Naive thymus-derived CD8-positive, alpha-beta T cell (primary cell): ENCODE results near the gene AGAP9. TPM values are rescaled to one million over a fixed set of nuclear protein-coding genes. Genes with fewer than 3 reads are reported as not detected.
"Not testable (repeated sequence)": the region's sequence is repeated elsewhere in the genome, so short reads cannot be mapped to it uniquely, and the experiment has no call there.

Experiments
- ATAC-seq, 2 donors: fragments of 150-1000 bp; cut with Tn5 transposase in 1 of 2; sonication (Bioruptor Pico), chemical (Tn5 transposase) in 1 of 2; 1 replicate in 1 of 2; 2 replicates in 1 of 2; pipeline ENCODE4 v1.10.0; 2021; ENCODE audit warnings: mild to moderate bottlenecking in 2 of 2, moderate library complexity in 2 of 2
- POLR2A ChIA-PET: fragments of 350-600 bp; sonication (Branson Sonifier 250); formaldehyde crosslinking; loops from one replicate; lab custom pipeline; 2021; ENCODE audit warnings: antibody characterized with exemption; lab: Charles Lee
- DNase-seq, 10 donors: peaks; one replicate each; pipeline versions ENCODE4 v3.0.0 to v3.0.0-alpha.2; 2020 to 2022
- H3K27ac Mint-ChIP-seq, 10 donors: one replicate each; pipeline ENCODE4 v1.8.0; 2020 to 2022; ENCODE audit warnings: mild to moderate bottlenecking in 10 of 10, mixed read lengths in 10 of 10, moderate library complexity in 4 of 10, inconsistent platforms in 1 of 10
- H3K27me3 Mint-ChIP-seq, 5 donors: one replicate each; pipeline ENCODE4 v1.8.0; 2021 to 2022; ENCODE audit warnings: mixed read lengths in 5 of 5
- H3K36me3 Mint-ChIP-seq, 3 donors: one replicate each; pipeline ENCODE4 v1.8.0; 2020 to 2022; ENCODE audit warnings: mixed read lengths in 3 of 3, mild to moderate bottlenecking in 2 of 3, inconsistent platforms in 1 of 3
- H3K4me1 Mint-ChIP-seq, 4 donors: one replicate each; pipeline ENCODE4 v1.8.0; 2021 to 2022; ENCODE audit warnings: mixed read lengths in 4 of 4
- H3K4me3 Mint-ChIP-seq, 10 donors: one replicate each; pipeline ENCODE4 v1.8.0; 2020 to 2022; ENCODE audit warnings: mild to moderate bottlenecking in 10 of 10, mixed read lengths in 10 of 10, moderate library complexity in 6 of 10, inconsistent platforms in 1 of 10
- H3K9me3 Mint-ChIP-seq, 9 donors: one replicate each; pipeline ENCODE4 v1.8.0; 2020 to 2022; ENCODE audit warnings: mixed read lengths in 9 of 9, mild to moderate bottlenecking in 3 of 9, inconsistent platforms in 1 of 9, moderate library complexity in 1 of 9
- polyA plus RNA-seq, 3 donors: library from polyadenylated mRNA; unstranded; fragments of 300-500 nt; fragmentation: Illumina TruSeq; gene quantifications; one replicate each; pipeline ENCODE4 v1.2.3, GENCODE V29; 2021
- total RNA-seq, 8 experiments: library from RNA in 2 of 8; stranded (reverse) in 2 of 8; gene quantifications; one replicate each; pipeline ENCODE4 v1.2.3 and lab custom pipeline; 2021 to 2026

Gene AGAP9
- 10 to 100 TPM in 1 of 2 experiments, 1 to 10 TPM in 1; 9.0 to 10.1 TPM for total RNA-seq
- under 1 TPM; 0.09 to 0.31 (median 0.17) TPM for polyA plus RNA-seq
- 1.5 to 8.9 (median 6.3) reads per million in 6 experiments for total RNA-seq (lab: John Stamatoyannopoulos, UW)

GRCh38 chr10:47523475-47523874, at the start of gene AGAP9:
Gene AGAP9, minus strand, starts transcription at chr10:47523638. Its CDS starts 112 bp downstream, at chr10:47523526.
- H3K27me3 Mint-ChIP-seq, H3K27ac Mint-ChIP-seq, DNase-seq, POLR2A ChIA-PET, H3K9me3 Mint-ChIP-seq, H3K4me3 Mint-ChIP-seq, ATAC-seq, H3K4me1 Mint-ChIP-seq: not testable (repeated sequence)
- peaks cover 0 to 15% (median 0%) of the 10 kb centered on the region in 3 donors for H3K36me3 Mint-ChIP-seq

GRCh38 chr10:47571138-47571912, 47.9 kb upstream of the AGAP9 start:
- H3K36me3 Mint-ChIP-seq, H3K27me3 Mint-ChIP-seq, DNase-seq: not testable (repeated sequence)

GRCh38 chr10:47566757-47567156, 43.3 kb upstream of the AGAP9 start:
- H3K4me1 Mint-ChIP-seq, H3K27ac Mint-ChIP-seq, DNase-seq, POLR2A ChIA-PET, H3K4me3 Mint-ChIP-seq, H3K36me3 Mint-ChIP-seq, H3K9me3 Mint-ChIP-seq, ATAC-seq, H3K27me3 Mint-ChIP-seq: not testable (repeated sequence)

More at GRCh38 chr10:47571138-47571912, 47.9 kb upstream of the AGAP9 start:
- H3K27ac Mint-ChIP-seq, H3K9me3 Mint-ChIP-seq, H3K4me1 Mint-ChIP-seq, H3K4me3 Mint-ChIP-seq, POLR2A ChIA-PET, ATAC-seq: not testable (repeated sequence)

- H3K4me3 Mint-ChIP-seq, H3K36me3 Mint-ChIP-seq, H3K4me1 Mint-ChIP-seq, POLR2A ChIA-PET, H3K9me3 Mint-ChIP-seq, H3K27ac Mint-ChIP-seq, H3K27me3 Mint-ChIP-seq, DNase-seq: not testable (repeated sequence)
- ATAC-seq: peak; percentile 57 to 69
These were observed 42.8 kb upstream of the AGAP9 start for GRCh38 chr10:47566108-47566699.

GRCh38 chr10:47565517-47565920, 42.1 kb upstream of the AGAP9 start:
- H3K27me3 Mint-ChIP-seq, H3K9me3 Mint-ChIP-seq, H3K4me3 Mint-ChIP-seq, H3K27ac Mint-ChIP-seq, ATAC-seq, DNase-seq, POLR2A ChIA-PET, H3K36me3 Mint-ChIP-seq, H3K4me1 Mint-ChIP-seq: not testable (repeated sequence)

GRCh38 chr10:47564953-47565352, 41.5 kb upstream of the AGAP9 start:
- ATAC-seq, H3K4me1 Mint-ChIP-seq, H3K27me3 Mint-ChIP-seq, H3K27ac Mint-ChIP-seq, POLR2A ChIA-PET, H3K9me3 Mint-ChIP-seq, H3K4me3 Mint-ChIP-seq, H3K36me3 Mint-ChIP-seq: not testable (repeated sequence)
- peak in 1 of 10 donors; percentile 57 for DNase-seq

- H3K36me3 Mint-ChIP-seq, H3K27me3 Mint-ChIP-seq, ATAC-seq, H3K4me1 Mint-ChIP-seq, H3K9me3 Mint-ChIP-seq, H3K27ac Mint-ChIP-seq, POLR2A ChIA-PET, H3K4me3 Mint-ChIP-seq, DNase-seq: not testable (repeated sequence)
These were observed 40.9 kb upstream of the AGAP9 start for GRCh38 chr10:47564318-47564717.

GRCh38 chr10:47560452-47560851, 37.0 kb upstream of the AGAP9 start:
- H3K27ac Mint-ChIP-seq, POLR2A ChIA-PET, H3K4me1 Mint-ChIP-seq, ATAC-seq, H3K9me3 Mint-ChIP-seq, H3K36me3 Mint-ChIP-seq, H3K27me3 Mint-ChIP-seq, H3K4me3 Mint-ChIP-seq, DNase-seq: not testable (repeated sequence)

GRCh38 chr10:47559718-47560308, 36.4 kb upstream of the AGAP9 start:
- H3K27me3 Mint-ChIP-seq, H3K4me3 Mint-ChIP-seq, H3K4me1 Mint-ChIP-seq, H3K27ac Mint-ChIP-seq, H3K9me3 Mint-ChIP-seq, ATAC-seq, POLR2A ChIA-PET, DNase-seq, H3K36me3 Mint-ChIP-seq: not testable (repeated sequence)

- H3K27ac Mint-ChIP-seq, POLR2A ChIA-PET, H3K4me3 Mint-ChIP-seq, H3K4me1 Mint-ChIP-seq, H3K9me3 Mint-ChIP-seq, H3K36me3 Mint-ChIP-seq, DNase-seq, ATAC-seq, H3K27me3 Mint-ChIP-seq: not testable (repeated sequence)
These were observed 34.7 kb upstream of the AGAP9 start for GRCh38 chr10:47558109-47558508.

GRCh38 chr10:47557616-47558015, 34.2 kb upstream of the AGAP9 start:
- H3K4me3 Mint-ChIP-seq, ATAC-seq, H3K27me3 Mint-ChIP-seq, H3K4me1 Mint-ChIP-seq, DNase-seq, H3K27ac Mint-ChIP-seq, H3K9me3 Mint-ChIP-seq, POLR2A ChIA-PET, H3K36me3 Mint-ChIP-seq: not testable (repeated sequence)

GRCh38 chr10:47555334-47555733, 31.9 kb upstream of the AGAP9 start:
- POLR2A ChIA-PET, ATAC-seq, H3K27ac Mint-ChIP-seq, H3K27me3 Mint-ChIP-seq, H3K9me3 Mint-ChIP-seq, DNase-seq, H3K36me3 Mint-ChIP-seq: not testable (repeated sequence)
- H3K4me3 Mint-ChIP-seq: peak overlapping the region in 3 of 10 donors; percentile 14 to 65 (median 33)
- H3K4me1 Mint-ChIP-seq: peaks cover 5 to 11% (median 8%) of the 10 kb centered on the region in 4 donors

GRCh38 chr10:47554552-47554951, 31.1 kb upstream of the AGAP9 start:
- H3K36me3 Mint-ChIP-seq, H3K9me3 Mint-ChIP-seq, ATAC-seq, H3K27me3 Mint-ChIP-seq, POLR2A ChIA-PET: not testable (repeated sequence)
- peak in 1 of 10 donors; percentile 60 for DNase-seq
- H3K4me3 Mint-ChIP-seq: peak overlapping the region in 9 of 10 donors; percentile 14 to 66 (median 31)
- peak overlapping the region in 3 of 10 donors; percentile 20 to 48 (median 29) for H3K27ac Mint-ChIP-seq
- peaks cover 5 to 11% (median 7%) of the 10 kb centered on the region in 4 donors for H3K4me1 Mint-ChIP-seq
